Measurements from ENCODE around the gene FBXW2.

- TF ChIP-seq CTCF (IDR thresholded peaks at IDR 0.05) (no peak), POLR2A (IDR thresholded peaks at IDR 0.05) (no peak)
Observed at GRCh38 chr9:120768247-120768646, 25.0 kb downstream of the FBXW2 start.
